GM12801 (cell line): ENCODE measurements around the gene MRPS10.

Experiments
- CTCF ChIP-seq: IDR thresholded peaks from one replicate; pipeline ENCODE4 v1.5.1; 2011; ENCODE audit warnings: control low read depth; ENCODE audit not compliant: insufficient read length; ENCODE audit errors: extremely low read depth

MRPS10 gene

DNA sequence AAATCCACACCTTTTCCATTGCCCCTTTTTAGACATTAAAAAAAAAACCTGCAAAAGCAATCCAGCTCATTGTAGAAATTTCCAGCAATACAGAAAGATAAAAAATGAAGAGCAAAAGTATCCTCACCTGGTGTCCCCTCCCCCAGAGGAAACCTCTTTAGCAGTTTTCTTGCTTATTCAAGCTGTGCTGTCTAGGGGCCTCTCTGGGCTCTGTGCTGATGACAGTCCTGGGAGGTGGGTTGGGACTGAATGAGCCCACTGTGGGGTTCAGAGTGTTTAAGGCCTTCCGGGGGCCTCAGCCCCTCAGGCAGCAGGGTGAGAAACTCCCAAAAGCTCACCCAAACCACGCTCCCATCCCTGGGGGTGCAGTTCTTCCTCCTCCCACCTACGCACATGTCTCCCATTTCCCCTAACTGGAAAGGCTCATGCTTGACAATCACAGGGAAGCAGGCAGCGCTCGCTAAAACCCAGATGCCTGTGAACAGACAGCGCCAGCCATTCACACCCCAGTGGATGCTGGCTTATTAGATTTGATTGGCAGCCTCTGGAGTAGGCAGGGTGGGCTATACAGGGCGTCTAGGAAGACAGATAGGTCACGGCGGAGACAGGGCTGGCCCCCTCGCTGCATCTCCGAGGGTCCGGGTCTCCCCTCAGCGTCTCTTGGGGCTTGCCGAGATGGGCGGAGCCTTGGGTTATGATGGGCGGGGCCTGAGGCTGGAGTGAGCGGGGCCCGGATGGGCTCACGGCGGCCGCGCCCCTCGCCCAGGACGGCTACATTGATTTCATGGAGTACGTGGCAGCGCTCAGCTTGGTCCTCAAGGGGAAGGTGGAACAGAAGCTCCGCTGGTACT, 39.9 kb downstream of the MRPS10 start:
- TF ChIP-seq CTCF: no peak

DNA sequence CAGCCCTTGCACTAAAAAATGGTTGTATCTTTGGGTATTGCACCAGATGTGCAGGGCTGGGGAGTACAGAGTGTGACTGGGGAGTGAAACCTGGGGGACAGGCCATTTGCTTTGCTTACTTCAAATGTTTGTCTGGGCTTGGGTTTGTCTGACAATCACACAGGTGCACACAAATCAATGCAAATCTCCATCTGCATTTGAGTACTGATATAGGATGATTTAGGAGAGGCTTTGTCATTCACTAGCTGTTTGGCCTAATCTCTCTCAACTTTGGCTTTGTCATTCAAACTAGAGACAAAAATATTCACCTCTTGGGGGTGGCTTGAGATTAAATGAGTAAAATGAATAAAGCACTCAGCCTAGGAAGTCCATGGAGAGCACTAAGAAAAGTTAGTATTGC, 40.7 kb downstream of the MRPS10 start:
- no peak for TF ChIP-seq CTCF

DNA sequence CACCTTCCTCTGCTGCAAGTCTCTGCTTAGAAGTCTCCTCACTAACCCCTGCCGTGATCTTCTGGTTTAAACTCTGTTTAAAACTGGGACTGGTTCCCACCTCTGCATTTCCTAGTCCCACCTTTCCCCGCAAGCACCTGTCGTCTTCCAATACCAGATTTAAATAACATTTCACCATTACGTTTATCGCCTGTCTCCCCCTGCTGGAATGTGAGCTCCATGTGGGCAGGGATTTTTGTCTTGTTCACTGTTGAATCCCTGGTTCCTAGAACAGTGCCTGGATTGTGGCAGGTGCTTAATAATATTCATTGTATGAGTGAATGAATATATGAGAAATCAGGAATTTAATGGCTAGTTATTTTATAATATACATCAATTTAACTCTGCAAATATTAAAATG, 41.8 kb downstream of the MRPS10 start:
- no peak for TF ChIP-seq CTCF

DNA sequence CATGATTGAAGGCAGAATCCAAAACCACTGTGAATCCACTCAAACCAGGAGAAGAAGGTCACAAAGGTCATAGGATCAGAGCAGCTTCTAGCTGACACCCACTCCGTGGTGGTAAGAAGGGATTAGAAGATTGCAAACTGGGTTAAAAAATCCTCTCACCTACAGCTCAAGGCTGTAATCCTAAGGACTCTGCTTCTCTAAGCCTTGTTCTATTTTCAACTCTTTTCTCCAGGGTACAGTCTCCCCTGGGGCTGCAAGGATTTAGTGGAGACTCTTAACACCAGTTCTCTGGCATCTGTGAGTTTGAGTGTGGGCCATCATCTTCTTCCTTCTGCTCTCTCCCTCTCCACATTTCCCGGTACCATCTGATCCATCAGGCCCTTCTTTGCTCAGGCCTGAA, 44.6 kb downstream of the MRPS10 start, which contains the start of gene GUCA1A:
Gene GUCA1A (plus strand): TSS at position 264 of the 400 bp plus-strand sequence. CDS start 250 bp downstream, outside the sequence.
- no peak for TF ChIP-seq CTCF

- TF ChIP-seq CTCF: no peak
Observed at GRCh38 chr6:42171813-42172581, 45.7 kb downstream of the MRPS10 start.

DNA sequence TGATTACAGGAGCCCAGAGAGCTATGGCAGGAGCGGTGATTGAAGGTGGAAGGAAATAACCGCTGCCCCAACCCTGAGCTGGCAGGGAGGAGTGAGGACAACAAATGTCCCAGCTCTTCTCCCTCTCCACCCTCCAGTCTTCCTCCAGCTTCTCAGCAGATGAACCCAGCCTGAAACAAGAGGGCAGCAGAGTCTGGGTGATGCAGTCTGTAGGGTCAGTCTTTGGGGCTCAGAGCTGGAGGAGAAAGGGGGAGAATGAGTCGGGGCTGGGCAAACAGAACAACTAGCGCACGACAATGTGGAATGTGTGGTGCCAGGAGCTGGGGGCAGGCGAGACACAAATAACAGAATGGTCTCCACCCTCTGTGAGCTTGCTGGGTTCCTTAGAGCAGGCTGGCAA, 49.0 kb downstream of the MRPS10 start:
- TF ChIP-seq CTCF: no peak

DNA sequence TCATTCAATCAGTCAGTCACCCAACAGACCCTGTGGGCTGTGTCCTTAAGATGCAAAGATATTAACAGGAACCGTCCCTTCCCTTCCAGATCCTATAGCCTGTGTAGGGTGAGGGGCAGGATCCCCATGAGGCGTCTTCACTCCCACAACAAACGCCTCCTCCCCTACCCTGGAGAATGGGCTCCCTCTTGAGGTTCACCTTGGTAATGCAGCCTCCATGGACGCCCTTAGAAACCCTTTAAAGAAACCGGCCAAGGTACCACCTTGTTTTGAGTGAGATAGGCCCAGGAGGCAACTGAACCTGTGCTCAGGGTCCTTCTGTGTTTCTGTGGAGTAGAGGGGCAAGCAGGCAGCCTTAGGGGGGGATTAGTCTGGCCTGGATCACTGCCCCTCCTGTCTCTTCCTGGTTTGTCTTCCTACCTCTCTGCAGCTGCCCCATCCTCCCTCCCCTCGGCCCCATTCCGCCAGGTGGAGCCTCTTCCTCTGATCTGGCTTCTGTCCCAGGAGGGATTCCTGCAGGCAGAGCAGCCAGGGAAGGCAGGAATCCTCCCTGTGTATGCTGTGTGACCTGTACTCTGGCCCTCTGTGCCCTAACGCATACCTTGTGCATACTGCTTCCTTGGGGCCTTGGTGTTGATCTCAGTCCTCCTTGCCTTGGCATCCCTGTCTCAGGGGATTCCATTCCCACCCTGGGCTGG, 51.1 kb downstream of the MRPS10 start:
- TF ChIP-seq CTCF: peak; percentile 73
